Prostate gland (tissue), 2 donors: ENCODE results near the gene PLPPR1. TPM values are rescaled to one million over a fixed set of nuclear protein-coding genes. Genes with fewer than 3 reads are reported as not detected.

Experiments
- DNase-seq: peaks from one replicate; pipeline ENCODE4 v3.0.0-alpha.2; 2019; ENCODE audit warnings: low spot score
- H3K27ac ChIP-seq, 2 donors: fragments of 200-600 bp; sonication (generic); 2 replicates each; pipeline ENCODE4 v1.5.1; 2017 to 2019
- H3K27me3 ChIP-seq: fragments of 200-600 bp; sonication (generic); replicated peaks from 2 replicates; pipeline ENCODE4 v1.5.1; 2019; ENCODE audit not compliant: insufficient read depth
- H3K36me3 ChIP-seq, 2 donors: fragments of 200-600 bp; sonication (generic); 1 replicate in 1 of 2; 2 replicates in 1 of 2; pipeline versions ENCODE4 v1.5.1 to v1.8.1; 2017 to 2019
- H3K4me1 ChIP-seq: fragments of 200-600 bp; sonication (generic); replicated peaks from 2 replicates; pipeline ENCODE4 v1.5.1; 2019
- H3K4me3 ChIP-seq, 2 donors: fragments of 200-600 bp; sonication (generic); 2 replicates each; pipeline ENCODE4 v1.5.1; 2017 to 2019
- H3K9me3 ChIP-seq: fragments of 200-600 bp; sonication (generic); 2 replicates; pipeline ENCODE4 v1.5.1; 2017
- CTCF ChIP-seq, 4 experiments: fragments of 200-600 bp in 2 of 4; fragments of 450-650 bp in 2 of 4; sonication (generic) in 2 of 4; IDR thresholded peaks; 1 replicate in 3 of 4; 2 replicates in 1 of 4; pipeline ENCODE4 v1.5.1; 2016 to 2019; ENCODE audit warnings: antibody characterized with exemption in 4 of 4, mild to moderate bottlenecking in 2 of 4, moderate library complexity in 2 of 4
- POLR2A ChIP-seq: fragments of 450-650 bp; IDR thresholded peaks from one replicate; pipeline ENCODE4 v1.6.1; 2016; ENCODE audit warnings: antibody characterized with exemption, mild to moderate bottlenecking
- POLR2AphosphoS5 ChIP-seq: sonication (generic); formaldehyde crosslinking; IDR thresholded peaks from one replicate; pipeline ENCODE4 v1.6.1; 2017; ENCODE audit warnings: antibody characterized with exemption
- WGBS: methylation state at CpG from one replicate; pipeline ENCODE4 v1.1.5; 2018; 5-methylcytosine and 5-hydroxymethylcytosine counted together
- intact Hi-C: fragments of 100-400 bp; cut with DNase I; formaldehyde crosslinking; loops from one replicate; pipeline ENCODE4 v1.14.2; 2022
- total RNA-seq, 2 donors: library from RNA; depleted of rRNA; stranded (reverse); fragments of >200 nt; gene quantifications; one replicate each; pipeline ENCODE4 v1.1.0, GENCODE V29; 2016

The PLPPR1 gene
- total RNA-seq, 2 donors from 2014 or later = 2.8 TPM; not detected in 1

DNA sequence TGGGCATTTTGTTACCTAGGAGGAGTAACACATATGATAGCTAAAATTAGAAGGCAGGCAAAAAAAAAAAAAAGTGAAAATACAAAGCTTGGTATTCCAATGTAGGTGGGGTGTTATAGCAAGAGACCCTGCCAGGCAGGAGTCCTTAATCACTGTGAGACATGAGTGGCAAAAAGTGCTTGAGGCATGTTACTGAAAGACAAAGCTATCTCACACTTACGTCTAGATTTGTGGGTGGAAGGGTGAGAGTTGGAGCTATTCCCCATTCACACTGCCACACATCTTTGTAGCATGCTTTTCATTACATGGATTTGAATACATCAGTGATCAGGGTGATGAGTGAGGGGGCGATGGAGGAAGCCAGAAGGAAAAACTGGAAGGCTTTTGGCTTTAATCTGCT, 2.6 kb upstream of the PLPPR1 start:
- Histone ChIP-seq H3K9me3 (no peaks in the 10 kb centered on the region), H3K4me3 (no peak overlapping the region), H3K27me3 (no peaks in the 10 kb centered on the region), H3K36me3 (no peaks in the 10 kb centered on the region), H3K27ac (no peak overlapping the region), H3K4me1 (no peaks in the 10 kb centered on the region)
- intact Hi-C loops = no loop called here
- no peak for DNase-seq
- 72% methylated on average over 2 of the region's 2 CpGs for WGBS
- TF ChIP-seq POLR2AphosphoS5 (no peak), POLR2A (no peak), CTCF (IDR thresholded peaks at IDR 0.05) (no peak)

- Histone ChIP-seq H3K4me3 (no peak overlapping the region), H3K9me3 (no peaks in the 10 kb centered on the region), H3K27ac (no peak overlapping the region), H3K4me1 (no peaks in the 10 kb centered on the region), H3K36me3 (no peaks in the 10 kb centered on the region), H3K27me3 (no peaks in the 10 kb centered on the region)
- WGBS = 41% methylated on average over 4 of the region's 4 CpGs
- intact Hi-C loops = no loop called here
- TF ChIP-seq POLR2AphosphoS5 = no peak
- TF ChIP-seq POLR2A = no peak
- TF ChIP-seq CTCF (IDR thresholded peaks at IDR 0.05) = no peak
- DNase-seq = no peak
These were observed 1.7 kb upstream of the PLPPR1 start for GRCh38 chr9:101026824-101027223.

DNA sequence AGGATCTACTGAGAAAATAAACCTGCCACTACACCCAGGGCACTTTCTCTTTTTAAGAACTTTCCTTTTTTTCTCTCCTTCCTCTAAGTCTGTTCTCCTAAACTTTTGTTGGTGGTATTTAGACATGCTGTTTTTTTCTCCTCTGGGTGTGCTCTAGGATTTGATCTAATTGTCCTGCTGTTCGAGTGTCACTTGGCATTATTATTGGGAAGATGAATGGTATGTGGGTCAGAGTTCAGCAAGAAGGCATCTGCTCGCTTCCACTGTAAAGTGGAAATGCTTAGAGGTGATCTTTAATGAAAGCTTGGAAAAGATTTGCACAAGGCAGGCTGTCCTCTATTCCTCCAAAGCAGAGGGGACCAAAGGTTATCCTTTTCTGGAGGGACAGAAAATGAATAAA, 1.3 kb upstream of the PLPPR1 start:
- WGBS = 41% methylated on average over 2 of the region's 2 CpGs
- no peaks in the 10 kb centered on the region for H3K36me3 ChIP-seq
- no peaks in the 10 kb centered on the region for H3K4me1 ChIP-seq
- no peaks in the 10 kb centered on the region for H3K9me3 ChIP-seq
- H3K4me3 ChIP-seq = no peak overlapping the region
- no peaks in the 10 kb centered on the region for H3K27me3 ChIP-seq
- no peak for DNase-seq
- intact Hi-C loops = no loop called here
- TF ChIP-seq POLR2A (no peak), POLR2AphosphoS5 (no peak), CTCF (IDR thresholded peaks at IDR 0.05) (no peak)
- no peak overlapping the region for H3K27ac ChIP-seq

GRCh38 chr9:101027733-101028345, 688 bp upstream of the PLPPR1 start:
- DNase-seq = no peak

More at GRCh38 chr9:101027733-101028345, 688 bp upstream of the PLPPR1 start:
- 9% methylated on average over 12 of the region's 12 CpGs for WGBS
- Histone ChIP-seq H3K36me3 (no peaks in the 10 kb centered on the region), H3K27me3 (no peaks in the 10 kb centered on the region), H3K4me1 (no peaks in the 10 kb centered on the region), H3K9me3 (no peaks in the 10 kb centered on the region), H3K27ac (peak overlapping the region in 1 of 2 donors; percentile 44), H3K4me3 (peak overlapping the region; percentile 38 to 43)
- TF ChIP-seq POLR2AphosphoS5 (no peak), CTCF (IDR thresholded peaks at IDR 0.05) (no peak), POLR2A (no peak)
- intact Hi-C loops = no loop called here
